Omental fat pad (tissue), 4 donors: ENCODE results near the gene CFAP45. TPM values are rescaled to one million over a fixed set of nuclear protein-coding genes. Genes with fewer than 3 reads are reported as not detected.

Experiments used
- ATAC-seq: fragments of 150-250 bp; one replicate; pipeline ENCODE4 v1.9.1; 2016; ENCODE audit warnings: mild to moderate bottlenecking, moderate library complexity; ENCODE audit not compliant: low FRiP score
- DNase-seq: peaks from one replicate; pipeline ENCODE4 v3.0.0-alpha.2; 2019; ENCODE audit warnings: low spot score
- CTCF ChIP-seq, 3 donors: fragments of 450-650 bp; IDR thresholded peaks; one replicate each; pipeline ENCODE4 v1.5.1; 2016 to 2017; ENCODE audit warnings: antibody characterized with exemption in 3 of 3, mild to moderate bottlenecking in 3 of 3, moderate library complexity in 2 of 3
- total RNA-seq, 4 donors: library from RNA; depleted of rRNA; stranded (reverse); fragments of >200 nt; gene quantifications; one replicate each; pipeline ENCODE4 v1.1.0, GENCODE V29; 2016

The CFAP45 gene
- total RNA-seq, 4 donors from 2014 or later: 0.84 to 5.3 (median 0.95) TPM; not detected in 1

GRCh38 chr1:159925719-159926078, 25.7 kb upstream of the CFAP45 start:
- no peak for TF ChIP-seq CTCF (IDR thresholded peaks at IDR 0.05)
- no peak for DNase-seq
- ATAC-seq: no peak

GRCh38 chr1:159924791-159925718, 25.1 kb upstream of the CFAP45 start, which contains the start of gene TAGLN2:
TSS of gene TAGLN2 (minus strand) at chr1:159925507. CDS start at chr1:159920509, 4,998 bp downstream.
- TF ChIP-seq CTCF (IDR thresholded peaks at IDR 0.05): no peak
- DNase-seq (peak; percentile 73), ATAC-seq (peak; percentile 76)

GRCh38 chr1:159924025-159924790, 24.2 kb upstream of the CFAP45 start:
- TF ChIP-seq CTCF (IDR thresholded peaks at IDR 0.05): no peak
- DNase-seq (peak; percentile 82), ATAC-seq (peak; percentile 66)

- TF ChIP-seq CTCF (IDR thresholded peaks at IDR 0.05): no peak
- DNase-seq (peak; percentile 66), ATAC-seq (peak; percentile 38)
Measured at GRCh38 chr1:159923203-159924024, 23.4 kb upstream of the CFAP45 start.

GRCh38 chr1:159922511-159923202, 22.7 kb upstream of the CFAP45 start:
- ATAC-seq: no peak

More at GRCh38 chr1:159922511-159923202, 22.7 kb upstream of the CFAP45 start:
- DNase-seq: no peak
- no peak for TF ChIP-seq CTCF (IDR thresholded peaks at IDR 0.05)
